ENCODE measurements around the gene EVA1B.

- TF ChIP-seq POLR2A (IDR thresholded peaks at IDR 0.05; ENCODE audit: low read depth, low read length), result no peak
- TF ChIP-seq ZBED1 (IDR thresholded peaks at IDR 0.05; ENCODE audit: borderline replicate concordance), result no peak
Observed at GRCh38 chr1:36304521-36304920, 18.9 kb downstream of the EVA1B start.

All from GM12878 (cell line).